Measurements from ENCODE around the gene COMMD7.
A peak's percentile ranks its signal among the peaks of the same experiment; 100 is the strongest.

The COMMD7 gene

DNA sequence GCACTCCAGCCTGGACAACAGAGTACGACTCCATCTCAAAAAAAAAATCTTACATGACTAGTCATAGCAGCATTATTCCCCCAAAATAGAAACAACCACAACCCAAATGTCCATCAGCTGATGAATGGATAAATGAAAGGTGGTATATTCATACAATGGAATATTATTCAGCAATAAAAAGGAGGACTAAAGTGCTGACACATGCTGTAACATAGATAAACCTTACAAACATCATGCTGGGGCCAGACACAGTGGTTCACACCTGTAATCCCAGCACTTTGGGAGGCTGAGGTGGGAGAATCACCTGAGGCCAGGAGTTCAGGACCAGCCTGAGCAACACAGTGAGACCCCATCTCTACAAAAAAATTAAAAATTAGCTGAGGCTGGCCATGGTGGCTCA is 86.4 kb downstream of the COMMD7 start:
- Histone ChIP-seq H3K27me3 (no peaks in the 10 kb centered on the region), H3K4me3 (ENCODE audit: low read depth, low read length) (no peak overlapping the region), H3K36me3 (no peaks in the 10 kb centered on the region), H3K9me3 (no peaks in the 10 kb centered on the region), H3K4me1 (peaks cover 3% of the 10 kb centered on the region; the same call in 1 of the 2 replicates)
- TF ChIP-seq, protein P1, sequence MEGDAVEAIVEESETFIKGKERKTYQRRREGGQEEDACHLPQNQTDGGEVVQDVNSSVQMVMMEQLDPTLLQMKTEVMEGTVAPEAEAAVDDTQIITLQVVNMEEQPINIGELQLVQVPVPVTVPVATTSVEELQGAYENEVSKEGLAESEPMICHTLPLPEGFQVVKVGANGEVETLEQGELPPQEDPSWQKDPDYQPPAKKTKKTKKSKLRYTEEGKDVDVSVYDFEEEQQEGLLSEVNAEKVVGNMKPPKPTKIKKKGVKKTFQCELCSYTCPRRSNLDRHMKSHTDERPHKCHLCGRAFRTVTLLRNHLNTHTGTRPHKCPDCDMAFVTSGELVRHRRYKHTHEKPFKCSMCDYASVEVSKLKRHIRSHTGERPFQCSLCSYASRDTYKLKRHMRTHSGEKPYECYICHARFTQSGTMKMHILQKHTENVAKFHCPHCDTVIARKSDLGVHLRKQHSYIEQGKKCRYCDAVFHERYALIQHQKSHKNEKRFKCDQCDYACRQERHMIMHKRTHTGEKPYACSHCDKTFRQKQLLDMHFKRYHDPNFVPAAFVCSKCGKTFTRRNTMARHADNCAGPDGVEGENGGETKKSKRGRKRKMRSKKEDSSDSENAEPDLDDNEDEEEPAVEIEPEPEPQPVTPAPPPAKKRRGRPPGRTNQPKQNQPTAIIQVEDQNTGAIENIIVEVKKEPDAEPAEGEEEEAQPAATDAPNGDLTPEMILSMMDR (IDR thresholded peaks at IDR 0.05; ENCODE audit: low read depth, low read length): no peak
- no peak for DNase-seq

DNA sequence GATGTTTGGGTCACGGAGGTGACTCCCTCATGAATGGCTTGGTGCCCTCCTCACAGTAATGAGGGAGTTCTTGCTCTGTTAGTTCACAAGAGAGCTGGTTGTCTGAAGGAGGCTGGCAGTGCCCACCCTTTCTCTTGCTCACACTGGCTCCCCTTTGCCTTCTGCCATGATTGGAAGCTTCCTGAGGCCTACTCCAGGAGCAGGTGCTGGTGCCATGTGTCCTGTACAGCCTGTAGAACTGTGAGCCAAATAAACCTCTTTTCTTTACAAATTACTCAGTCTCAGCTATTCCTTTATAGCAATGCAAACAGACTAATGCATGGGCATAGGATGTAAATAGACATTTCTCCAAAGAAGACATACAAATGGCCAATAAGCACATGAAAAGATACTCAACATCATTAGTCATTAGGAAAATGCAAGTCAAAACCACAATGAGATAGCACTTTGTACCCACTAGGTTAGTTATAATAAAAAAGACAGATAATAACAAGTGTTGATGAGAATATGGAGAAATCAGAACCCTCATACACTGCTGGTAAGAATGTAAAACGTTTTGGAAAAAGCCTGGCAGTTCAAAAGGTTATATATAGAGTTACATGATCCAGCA is 87.3 kb downstream of the COMMD7 start:
- TF ChIP-seq, protein P1 (IDR thresholded peaks at IDR 0.05; ENCODE audit: low read depth, low read length): no peak
- H3K9me3 ChIP-seq: no peaks in the 10 kb centered on the region
- H3K36me3 ChIP-seq: no peaks in the 10 kb centered on the region
- H3K4me3 ChIP-seq (ENCODE audit: low read depth, low read length): no peak overlapping the region
- H3K27me3 ChIP-seq: no peaks in the 10 kb centered on the region
- no peak for DNase-seq
- H3K4me1 ChIP-seq: peaks cover 3% of the 10 kb centered on the region; the same call in 1 of the 2 replicates

DNA sequence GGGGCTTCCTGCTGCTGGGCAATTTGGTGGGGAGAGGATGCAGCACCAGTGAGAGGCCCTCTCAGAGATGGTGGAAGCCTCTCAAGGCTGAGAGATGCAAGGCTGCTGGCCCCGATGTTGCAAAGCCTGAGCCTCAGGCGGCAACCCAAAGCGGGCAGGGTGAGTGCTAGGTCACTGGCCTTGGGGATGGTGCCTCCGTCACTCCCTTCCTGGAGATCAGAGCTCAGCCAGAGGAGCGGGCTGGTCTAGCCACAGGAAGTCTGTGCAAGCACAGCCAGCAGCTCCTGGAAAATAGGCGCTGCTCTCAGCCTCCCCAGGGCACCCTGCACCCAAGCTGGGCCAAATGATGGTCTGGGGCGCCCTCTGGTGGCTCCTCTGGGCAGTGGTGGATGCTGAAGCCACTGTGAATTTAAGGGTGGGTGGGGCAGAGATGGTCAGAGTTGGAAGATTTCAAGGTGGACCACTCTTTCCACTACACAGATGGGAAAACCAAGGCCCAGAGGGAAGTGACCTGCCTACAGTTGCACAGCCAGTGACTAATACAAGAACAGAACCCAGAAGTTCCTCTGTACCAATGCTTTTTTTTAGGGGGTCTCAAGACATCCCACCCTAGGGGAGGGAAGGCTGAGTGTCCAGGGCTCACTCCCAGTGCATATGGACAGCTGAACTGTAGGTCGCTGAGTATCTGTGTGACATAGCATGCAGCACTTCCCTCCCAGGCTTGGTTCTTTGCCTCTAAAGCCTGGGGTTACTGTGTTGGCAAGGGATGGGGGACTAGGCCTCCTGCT is 90.3 kb downstream of the COMMD7 start:
- no peaks in the 10 kb centered on the region for H3K9me3 ChIP-seq
- no peak overlapping the region for H3K4me3 ChIP-seq (ENCODE audit: low read depth, low read length)
- TF ChIP-seq, protein P1 (IDR thresholded peaks at IDR 0.05; ENCODE audit: low read depth, low read length): peak; percentile 94
- peaks cover 7% of the 10 kb centered on the region; the same call in 1 of the 2 replicates for H3K4me1 ChIP-seq
- no peaks in the 10 kb centered on the region for H3K27me3 ChIP-seq
- DNase-seq: peak; percentile 91
- H3K36me3 ChIP-seq: no peaks in the 10 kb centered on the region
